ENCODE measurements around the gene ZFAND3. TPM values are rescaled to one million over a fixed set of nuclear protein-coding genes. Genes with fewer than 3 reads are reported as not detected.

Gene ZFAND3
- total RNA-seq, 1 experiment from 2014 or later, result 47.2 TPM

- intact Hi-C loops (cut with micrococcal nuclease), result no loop called here
- no peaks in the 10 kb centered on the region for H3K9me2 ChIP-seq (ENCODE audit: insufficient read depth)
- no peaks in the 10 kb centered on the region for H3K4me1 ChIP-seq (ENCODE audit: control insufficient read depth in 1 of 2, insufficient read depth in 2 of 2, low read length in 2 of 2)
- ChIA-PET POLR2A (no interaction called here), RAD21 (ENCODE audit: low non-redundant PET in 1 of 2, low total read pairs in 2 of 2, uncharacterized antibody in 2 of 2, unreplicated experiment in 2 of 2) (no interaction called here), CTCF (interaction anchor here (1.4 kb wide), 1 partner anchor 325 kb away, joined by 3 read pairs; no protein-coding TSS in a partner anchor)
- TF ChIP-seq SIN3A (IDR thresholded peaks at IDR 0.05; ENCODE audit: low read depth), result no peak
- TF ChIP-seq CBX3 (IDR thresholded peaks at IDR 0.05; ENCODE audit: low read depth), result no peak
- no peak for TF ChIP-seq POLR2AphosphoS5 (IDR thresholded peaks at IDR 0.05; ENCODE audit: low read depth, low read length)
- TF ChIP-seq ZNF274 (IDR thresholded peaks at IDR 0.05; ENCODE audit: low read depth, low read length), result no peak
- TF ChIP-seq POLR2A (IDR thresholded peaks at IDR 0.05; ENCODE audit: borderline replicate concordance, extremely low read depth, insufficient read depth, insufficient read length), result no peak
- TF ChIP-seq REST (IDR thresholded peaks at IDR 0.05; ENCODE audit: low read depth), result no peak
- no TSS peak for BruUV-seq (replicated peaks)
- H3K27ac ChIP-seq (ENCODE audit: low read depth, low read length), result no peak overlapping the region
- no peaks in the 10 kb centered on the region for H3K36me3 ChIP-seq (ENCODE audit: control insufficient read depth in 1 of 2, insufficient read depth in 2 of 2, low read length in 2 of 2)
- no peak overlapping the region for H3K4me3 ChIP-seq (replicated peaks in 1 of 2; ENCODE audit: low read depth in 1 of 2, low read length in 2 of 2)
- H3K27me3 ChIP-seq (ENCODE audit: insufficient read depth, low read length), result no peaks in the 10 kb centered on the region
- no peaks in the 10 kb centered on the region for H4K20me1 ChIP-seq (ENCODE audit: insufficient read depth)
- no peak overlapping the region for H2AFZ ChIP-seq (ENCODE audit: low read depth, low read length, poor library complexity, severe bottlenecking)
- H3K4me2 ChIP-seq (ENCODE audit: low read length), result no peak overlapping the region
- no peaks in the 10 kb centered on the region for H3K79me2 ChIP-seq (ENCODE audit: insufficient read depth, low read length)
- ATAC-seq (no peak), DNase-seq (ENCODE audit: low read depth, low spot score) (no peak)
- no peak overlapping the region for H3K9ac ChIP-seq (ENCODE audit: low read length)
- H3K9me3 ChIP-seq (ENCODE audit: control insufficient read depth in 1 of 2, insufficient read depth in 1 of 2, low read depth in 1 of 2, low read length in 2 of 2), result no peaks in the 10 kb centered on the region
Observed at GRCh38 chr6:38168699-38169098, 349.2 kb downstream of the ZFAND3 start.
